WERI-Rb-1 (cell line): Measurements from ENCODE around the gene CHMP1A.

Experiments
- DNase-seq: peaks from one replicate; pipeline ENCODE4 v3.0.0-alpha.2; 2020
- H3K27ac ChIP-seq: fragments of 250-450 bp; sonication (Bioruptor Pico); 2 replicates; pipeline ENCODE4 v1.5.1; 2020; ENCODE audit warnings: mild to moderate bottlenecking, moderate library complexity
- H3K27me3 ChIP-seq: fragments of 250-450 bp; sonication (Bioruptor Pico); 2 replicates; pipeline ENCODE4 v1.5.1; 2021; ENCODE audit warnings: mild to moderate bottlenecking, low read depth, moderate library complexity; ENCODE audit not compliant: insufficient read depth, severe bottlenecking
- H3K36me3 ChIP-seq: fragments of 250-450 bp; sonication (Bioruptor Pico); 2 replicates; pipeline ENCODE4 v1.5.1; 2020; ENCODE audit warnings: mild to moderate bottlenecking, moderate library complexity
- H3K4me3 ChIP-seq: 2 replicates; pipeline ENCODE4 v1.5.1; 2011; ENCODE audit warnings: low read depth, mild to moderate bottlenecking, control low read depth, low read length
- H3K9me3 ChIP-seq: fragments of 250-450 bp; sonication (Bioruptor Pico); 2 replicates; pipeline ENCODE4 v1.5.1; 2021; ENCODE audit warnings: mild to moderate bottlenecking, moderate library complexity; ENCODE audit not compliant: severe bottlenecking
- TF ChIP-seq, protein P1 (sequence below): IDR thresholded peaks from 2 replicates; pipeline ENCODE4 v1.5.1; 2011; ENCODE audit warnings: low read depth, mild to moderate bottlenecking, control low read depth, inconsistent platforms, low read length

CHMP1A gene

DNA sequence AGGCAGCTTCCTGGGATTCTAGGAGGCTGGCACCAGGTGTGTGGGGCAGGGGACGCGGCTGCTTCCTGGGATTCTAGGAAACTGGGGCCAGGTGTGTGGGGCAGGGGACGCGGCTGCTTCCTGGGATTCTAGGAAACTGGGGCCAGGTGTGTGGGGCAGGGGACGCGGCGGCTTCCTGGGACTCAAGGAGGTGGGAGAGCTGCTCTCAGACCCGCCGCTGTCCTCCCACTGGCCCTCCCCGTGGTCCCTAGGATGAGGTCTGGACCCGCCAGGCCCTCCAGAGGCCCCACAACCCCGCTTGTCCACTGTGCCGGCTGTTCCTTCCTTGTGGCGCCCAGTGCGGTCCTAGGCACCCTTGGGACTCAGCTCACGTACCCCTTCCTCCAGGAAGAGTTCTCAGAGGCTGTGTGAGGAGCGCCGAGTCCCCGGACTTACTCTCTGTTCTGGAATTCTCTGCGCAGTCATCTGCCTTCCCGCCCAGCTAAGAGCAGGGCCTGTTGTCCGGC is 43.5 kb downstream of the CHMP1A start:
- no peak overlapping the region for H3K4me3 ChIP-seq
- no peak for DNase-seq
- H3K9me3 ChIP-seq, result no peaks in the 10 kb centered on the region
- TF ChIP-seq, protein P1, sequence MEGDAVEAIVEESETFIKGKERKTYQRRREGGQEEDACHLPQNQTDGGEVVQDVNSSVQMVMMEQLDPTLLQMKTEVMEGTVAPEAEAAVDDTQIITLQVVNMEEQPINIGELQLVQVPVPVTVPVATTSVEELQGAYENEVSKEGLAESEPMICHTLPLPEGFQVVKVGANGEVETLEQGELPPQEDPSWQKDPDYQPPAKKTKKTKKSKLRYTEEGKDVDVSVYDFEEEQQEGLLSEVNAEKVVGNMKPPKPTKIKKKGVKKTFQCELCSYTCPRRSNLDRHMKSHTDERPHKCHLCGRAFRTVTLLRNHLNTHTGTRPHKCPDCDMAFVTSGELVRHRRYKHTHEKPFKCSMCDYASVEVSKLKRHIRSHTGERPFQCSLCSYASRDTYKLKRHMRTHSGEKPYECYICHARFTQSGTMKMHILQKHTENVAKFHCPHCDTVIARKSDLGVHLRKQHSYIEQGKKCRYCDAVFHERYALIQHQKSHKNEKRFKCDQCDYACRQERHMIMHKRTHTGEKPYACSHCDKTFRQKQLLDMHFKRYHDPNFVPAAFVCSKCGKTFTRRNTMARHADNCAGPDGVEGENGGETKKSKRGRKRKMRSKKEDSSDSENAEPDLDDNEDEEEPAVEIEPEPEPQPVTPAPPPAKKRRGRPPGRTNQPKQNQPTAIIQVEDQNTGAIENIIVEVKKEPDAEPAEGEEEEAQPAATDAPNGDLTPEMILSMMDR, result no peak
- H3K27me3 ChIP-seq, result no peaks in the 10 kb centered on the region
- H3K27ac ChIP-seq, result no peak overlapping the region
- no peaks in the 10 kb centered on the region for H3K36me3 ChIP-seq

DNA sequence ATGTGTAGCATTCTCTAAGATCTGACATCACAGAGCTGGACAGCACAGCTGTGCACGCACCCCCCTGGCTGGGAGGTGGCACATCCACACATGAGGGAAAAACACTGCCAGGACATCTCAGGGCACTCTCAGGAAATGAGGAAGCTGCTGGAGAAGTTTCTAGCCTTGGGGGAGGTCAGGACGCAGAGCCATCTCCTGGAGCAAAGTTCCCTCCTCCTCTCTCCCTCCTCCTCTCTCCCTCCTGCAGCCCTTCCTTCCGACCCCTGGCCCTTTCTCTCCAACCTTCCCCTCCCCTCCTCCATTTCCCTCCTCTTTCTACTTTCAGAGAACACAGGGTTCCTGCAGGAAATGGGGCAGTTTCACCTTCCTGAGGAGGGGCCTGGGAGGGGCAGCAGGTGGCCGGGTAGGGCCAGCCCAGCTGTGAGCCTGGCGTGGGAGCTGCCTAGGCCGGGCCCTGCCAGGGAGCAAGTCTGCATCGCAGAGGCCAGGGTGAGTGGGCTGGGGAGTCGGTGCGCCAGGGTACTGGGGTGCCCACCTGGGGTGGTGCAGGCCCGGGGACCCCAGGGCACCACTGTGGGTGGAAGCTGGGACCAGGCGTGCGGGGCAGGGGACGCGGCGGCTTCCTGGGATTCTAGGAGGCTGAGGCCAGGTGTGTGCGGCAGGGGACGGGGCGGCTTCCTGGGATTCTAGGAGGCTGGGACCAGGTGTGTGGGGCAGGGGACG is 44.1 kb downstream of the CHMP1A start, which contains the start of gene DPEP1:
Gene DPEP1 (plus strand): TSS at position 412 of the 723 bp plus-strand sequence. CDS start 16,769 bp downstream, outside the sequence.
- Histone ChIP-seq H3K4me3 (no peak within 1 kb of the TSS), H3K27me3 (no peaks in the 10 kb centered on the region), H3K36me3 (no peaks in the 10 kb centered on the region), H3K9me3 (no peaks in the 10 kb centered on the region), H3K27ac (no peak within 1 kb of the TSS)
- DNase-seq, result no peak
- TF ChIP-seq, protein P1, result no peak

DNA sequence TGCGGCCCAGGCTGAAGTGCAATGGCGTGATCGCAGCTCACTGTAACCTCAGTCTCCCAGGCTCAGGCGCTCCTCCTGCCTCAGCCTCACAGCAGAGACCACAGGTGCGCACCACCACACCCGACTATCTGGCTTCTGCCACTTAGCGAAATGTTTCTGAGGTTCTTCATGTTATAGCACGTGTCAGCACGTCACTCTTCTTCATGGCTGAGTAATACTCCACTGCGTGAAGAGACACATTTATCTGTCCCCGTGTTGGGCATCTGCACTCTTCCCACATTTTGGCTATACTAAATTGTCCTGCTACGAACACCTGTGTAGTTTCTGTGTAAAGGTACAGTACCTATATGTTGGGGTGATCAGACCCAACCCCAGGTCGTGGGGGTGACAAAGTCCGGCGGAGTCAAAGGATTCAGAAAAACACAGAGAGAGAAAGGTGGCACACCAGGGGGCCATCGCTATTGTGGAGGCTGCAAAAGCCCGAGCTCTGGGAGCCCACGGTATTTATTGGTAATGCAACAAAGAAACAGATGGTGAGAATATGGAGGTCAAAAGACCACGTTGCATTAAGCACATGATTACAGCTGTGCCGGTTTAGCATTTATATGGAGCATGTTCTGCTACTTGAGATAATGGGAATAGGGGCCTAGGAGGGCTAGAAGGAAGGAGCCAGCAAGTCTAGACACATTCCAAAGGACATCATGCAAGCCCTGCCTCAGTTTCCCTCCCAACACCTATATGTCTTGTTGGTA is 44.9 kb downstream of the CHMP1A start:
- TF ChIP-seq, protein P1, result no peak
- no peak for DNase-seq
- H3K27ac ChIP-seq, result no peak overlapping the region
- no peaks in the 10 kb centered on the region for H3K36me3 ChIP-seq
- no peaks in the 10 kb centered on the region for H3K9me3 ChIP-seq
- H3K27me3 ChIP-seq, result no peaks in the 10 kb centered on the region
- no peak overlapping the region for H3K4me3 ChIP-seq

DNA sequence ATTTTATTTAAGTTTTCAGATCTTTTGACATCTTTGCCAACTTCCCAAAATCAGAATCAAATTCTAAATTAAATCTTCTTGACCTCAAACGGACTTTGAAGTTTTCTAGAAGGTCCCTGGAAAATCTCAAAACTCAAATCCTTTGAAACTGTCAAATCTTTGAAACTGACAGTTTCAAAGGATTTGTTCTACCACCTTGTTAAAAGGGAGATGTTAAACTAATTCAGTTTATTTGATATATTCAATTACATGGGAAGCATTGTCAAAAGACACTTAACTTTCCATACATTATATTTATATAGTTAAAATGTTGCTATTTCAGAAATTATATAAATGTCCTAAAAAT is 47.4 kb downstream of the CHMP1A start:
- Histone ChIP-seq H3K4me3 (no peak overlapping the region), H3K9me3 (no peaks in the 10 kb centered on the region), H3K36me3 (no peaks in the 10 kb centered on the region), H3K27ac (no peak overlapping the region), H3K27me3 (no peaks in the 10 kb centered on the region)
- no peak for DNase-seq
- TF ChIP-seq, protein P1, result no peak

DNA sequence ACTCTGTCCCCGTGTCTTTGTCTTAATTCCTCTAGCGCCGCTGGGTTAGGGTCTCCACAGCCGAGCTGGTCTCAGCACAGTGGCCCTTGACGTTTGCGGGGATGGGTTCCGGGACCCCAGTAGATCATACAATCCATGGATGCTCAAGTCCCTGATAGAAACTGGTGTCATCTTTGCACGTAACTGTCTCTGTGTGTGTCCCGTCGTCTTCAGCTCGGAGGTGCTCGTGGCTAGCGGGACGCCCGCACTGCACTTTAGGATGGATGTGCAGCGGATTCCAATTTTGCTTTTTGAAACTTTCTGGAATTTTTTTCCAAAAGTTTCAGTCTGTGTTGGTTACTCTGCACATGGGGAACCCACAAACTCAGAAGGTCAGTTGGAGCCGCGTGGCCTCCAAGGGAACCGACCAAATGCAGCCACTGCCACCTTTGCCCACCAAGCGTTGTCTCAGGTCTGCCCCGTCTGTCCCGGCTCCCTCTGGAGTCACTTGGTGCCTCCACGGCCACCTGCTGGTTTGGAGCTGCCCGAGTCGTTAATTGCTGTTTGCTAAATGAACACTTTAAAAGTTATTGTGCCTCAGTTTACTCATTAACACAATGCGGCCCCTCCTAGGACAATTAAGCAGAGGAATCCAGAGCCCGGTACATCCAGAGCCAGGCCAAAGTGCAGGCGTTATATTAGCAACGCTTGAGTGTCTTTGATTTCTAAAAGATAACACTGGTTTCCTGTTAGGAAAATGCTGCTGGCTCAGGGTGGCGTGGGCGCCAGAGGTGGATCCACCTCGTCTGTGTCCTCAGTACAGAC is 49.4 kb downstream of the CHMP1A start:
- no peak overlapping the region for H3K27ac ChIP-seq
- no peak overlapping the region for H3K4me3 ChIP-seq
- H3K9me3 ChIP-seq, result no peaks in the 10 kb centered on the region
- no peak for DNase-seq
- no peaks in the 10 kb centered on the region for H3K27me3 ChIP-seq
- TF ChIP-seq, protein P1, result no peak
- H3K36me3 ChIP-seq, result no peaks in the 10 kb centered on the region
